ENCODE results near the gene CNR2.
"Not testable (repeated sequence)": the region's sequence is repeated elsewhere in the genome, so short reads cannot be mapped to it uniquely, and the experiment has no call there.

Gene CNR2

GRCh38 chr1:23916209-23917131 is 3.3 kb upstream of the CNR2 start:
- DNase-seq (ENCODE audit: low read depth in 2 of 2): peak; percentile 18 to 32

DNA sequence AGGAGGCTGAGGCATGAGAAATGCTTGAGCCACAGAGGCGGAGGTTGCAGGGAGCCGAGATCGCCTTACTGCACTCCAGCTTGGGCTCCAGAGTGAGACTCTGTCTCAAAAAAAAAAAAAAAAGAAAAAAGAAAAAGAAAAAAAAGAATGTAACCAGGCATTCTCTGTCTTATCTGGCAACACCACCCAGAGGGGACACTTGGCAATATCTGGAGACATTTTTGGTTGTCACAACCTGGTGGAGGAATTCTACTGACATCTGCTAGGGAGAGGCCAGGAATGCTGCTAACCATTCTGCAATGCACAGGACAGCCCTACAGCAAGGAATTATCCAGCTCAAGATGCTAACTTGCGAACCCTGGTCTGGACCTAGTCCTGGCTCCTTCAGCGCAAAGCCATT is 2.3 kb upstream of the CNR2 start:
- no peak for DNase-seq (ENCODE audit: low read depth in 2 of 2)

GRCh38 chr1:23914921-23915320 is 1.8 kb upstream of the CNR2 start:
- DNase-seq (ENCODE audit: low read depth in 2 of 2): no peak

DNA sequence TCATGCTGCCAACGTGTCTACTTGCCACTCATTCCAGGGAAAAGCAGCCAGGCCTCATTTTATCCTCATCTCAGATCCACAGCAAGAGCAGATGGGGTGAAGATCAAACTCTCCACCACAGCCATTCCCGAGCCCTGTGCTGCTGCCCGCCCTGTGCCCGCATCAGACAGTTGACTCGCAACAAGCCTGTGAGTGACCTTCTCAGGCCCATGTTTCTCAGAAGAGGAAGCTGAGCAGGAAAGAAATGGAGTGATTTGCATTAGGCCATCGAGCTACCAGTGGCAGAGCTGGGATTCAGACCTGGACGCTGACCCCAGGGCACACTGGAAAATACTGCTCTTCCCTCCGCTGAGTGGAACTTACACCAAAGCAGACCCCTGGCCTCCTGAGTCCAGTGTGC is 1.2 kb downstream of the CNR2 start:
- DNase-seq (ENCODE audit: low read depth in 2 of 2): no peak

DNA sequence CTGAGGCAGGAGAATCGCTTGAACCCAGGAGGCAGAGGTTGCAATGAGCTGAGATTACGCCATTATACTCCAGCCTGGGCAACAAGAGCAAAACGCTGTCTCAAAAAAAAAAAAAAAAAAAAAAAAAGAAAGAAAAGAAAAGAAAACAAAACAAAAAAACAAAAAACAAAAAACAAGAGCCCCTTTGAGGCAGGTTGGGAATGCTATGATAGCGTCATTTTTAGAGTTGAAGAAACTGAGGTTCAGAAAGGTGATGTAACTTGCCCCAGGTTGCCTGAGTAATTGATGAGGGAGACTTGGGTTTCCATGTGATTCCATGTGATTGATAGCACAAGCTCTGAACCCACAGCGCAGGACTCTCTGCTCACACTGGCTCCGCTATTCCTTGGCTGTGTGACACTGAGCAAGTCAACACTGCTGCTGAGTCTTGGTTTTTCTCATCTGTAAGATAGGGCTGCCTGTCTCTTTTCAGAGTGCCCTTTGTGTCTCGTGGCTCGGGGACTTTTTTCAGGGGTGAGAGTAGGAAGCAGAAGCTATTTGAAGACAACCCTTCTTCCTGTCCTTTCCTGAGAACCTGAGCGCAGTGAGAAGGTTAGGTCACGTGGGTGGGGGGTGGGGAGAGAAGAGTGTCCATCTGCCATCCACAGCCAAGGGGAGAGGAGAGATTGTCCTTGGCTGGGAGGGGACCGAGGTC is 2.5 kb downstream of the CNR2 start:
- no peak for DNase-seq (ENCODE audit: low read depth in 2 of 2)

DNA sequence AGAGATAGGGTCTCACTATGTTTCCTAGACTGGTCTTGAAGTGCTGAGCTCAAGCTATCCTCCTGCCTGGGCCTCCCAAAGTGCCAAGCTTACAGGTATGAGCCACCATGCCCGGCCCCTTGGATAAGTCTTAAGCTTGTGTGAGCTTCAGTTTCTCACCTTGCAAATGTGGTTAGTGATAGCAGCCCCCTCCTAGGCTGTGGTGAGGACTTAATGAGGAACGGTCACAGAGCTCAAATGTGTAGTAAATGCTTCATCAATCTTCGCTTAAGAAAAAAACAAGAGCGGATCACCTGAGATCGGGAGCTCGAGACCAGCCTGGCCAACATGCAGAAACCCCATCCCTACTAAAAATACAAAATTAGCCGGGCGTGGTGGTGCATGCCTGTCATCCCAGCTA is 3.0 kb downstream of the CNR2 start:
- no peak for DNase-seq (ENCODE audit: low read depth in 2 of 2)

GRCh38 chr1:23909412-23909811 is 3.8 kb downstream of the CNR2 start:
- DNase-seq (ENCODE audit: low read depth in 2 of 2): no peak

- DNase-seq (ENCODE audit: low read depth in 2 of 2): peak in 1 of 2 donors; percentile 6
These were observed 4.5 kb downstream of the CNR2 start for GRCh38 chr1:23908453-23909341.

DNA sequence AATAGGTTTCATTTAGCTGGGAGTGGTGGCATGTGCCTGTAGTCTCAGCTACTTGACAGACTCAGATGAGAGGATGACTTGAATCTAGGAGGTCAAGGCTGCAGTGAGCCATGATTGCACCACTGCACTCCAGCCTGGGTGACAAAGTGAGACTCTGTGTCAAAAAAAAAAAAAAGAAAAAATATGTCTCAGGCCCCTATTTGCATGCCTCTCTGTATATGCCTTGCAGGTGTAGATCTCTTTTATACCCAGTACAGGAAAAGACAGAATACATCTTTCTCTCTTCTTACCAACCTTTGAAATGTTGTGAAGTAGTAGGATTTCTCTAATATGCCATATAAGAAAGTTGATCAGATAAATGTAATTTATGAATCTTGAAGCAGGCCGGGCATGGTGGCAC is 6.4 kb downstream of the CNR2 start:
- DNase-seq (ENCODE audit: low read depth in 2 of 2): no peak

DNA sequence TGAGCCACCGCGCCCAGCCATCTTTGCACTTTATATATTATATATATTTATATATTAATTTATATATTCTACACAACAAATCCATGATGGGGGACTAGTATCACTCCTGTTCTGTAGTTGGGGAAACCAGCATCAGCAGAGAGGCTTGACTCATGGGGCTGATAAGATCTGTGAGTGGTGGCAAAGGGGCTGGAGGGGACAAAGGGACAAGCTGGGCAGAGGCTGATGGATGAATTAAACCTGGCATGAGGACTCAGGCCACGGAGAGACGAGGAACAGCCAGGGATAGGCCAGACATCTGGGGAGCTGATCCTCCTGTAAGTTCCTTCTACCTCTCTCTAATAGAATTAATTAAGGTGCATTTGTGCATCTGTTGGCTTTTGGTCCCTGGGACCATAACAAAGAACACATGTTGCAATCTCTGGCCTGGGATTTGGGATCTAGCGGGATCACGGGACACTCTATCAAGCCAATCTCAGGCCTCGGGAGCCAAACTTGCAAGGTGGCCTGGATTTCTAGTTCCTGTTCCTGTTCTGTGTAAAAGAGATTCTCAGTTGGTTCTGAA is 7.6 kb downstream of the CNR2 start:
- DNase-seq (ENCODE audit: low read depth in 2 of 2): no peak

GRCh38 chr1:23904748-23905357 is 8.3 kb downstream of the CNR2 start:
- peak; percentile 16 to 29 for DNase-seq (ENCODE audit: low read depth in 2 of 2)

DNA sequence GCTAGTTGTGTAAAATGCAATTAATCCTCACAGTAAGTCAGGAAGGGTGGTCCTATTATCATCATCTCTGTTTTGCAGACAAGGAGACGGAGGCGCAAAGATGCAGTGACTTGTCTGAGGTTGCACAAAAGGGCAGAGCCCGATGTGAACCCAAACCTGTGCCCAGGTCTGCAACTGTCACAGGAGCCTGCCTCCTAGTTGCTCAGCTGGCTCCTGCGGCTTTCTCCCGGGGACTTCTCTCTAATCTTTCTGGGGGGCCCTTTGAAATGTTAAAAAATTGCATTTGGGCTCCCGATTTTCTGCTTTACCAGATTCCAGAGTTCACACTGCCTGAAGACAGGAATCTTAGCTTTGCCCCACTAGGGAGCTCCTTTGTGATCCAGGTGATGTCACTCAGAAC is 9.4 kb downstream of the CNR2 start:
- DNase-seq (ENCODE audit: low read depth in 2 of 2): no peak

DNA sequence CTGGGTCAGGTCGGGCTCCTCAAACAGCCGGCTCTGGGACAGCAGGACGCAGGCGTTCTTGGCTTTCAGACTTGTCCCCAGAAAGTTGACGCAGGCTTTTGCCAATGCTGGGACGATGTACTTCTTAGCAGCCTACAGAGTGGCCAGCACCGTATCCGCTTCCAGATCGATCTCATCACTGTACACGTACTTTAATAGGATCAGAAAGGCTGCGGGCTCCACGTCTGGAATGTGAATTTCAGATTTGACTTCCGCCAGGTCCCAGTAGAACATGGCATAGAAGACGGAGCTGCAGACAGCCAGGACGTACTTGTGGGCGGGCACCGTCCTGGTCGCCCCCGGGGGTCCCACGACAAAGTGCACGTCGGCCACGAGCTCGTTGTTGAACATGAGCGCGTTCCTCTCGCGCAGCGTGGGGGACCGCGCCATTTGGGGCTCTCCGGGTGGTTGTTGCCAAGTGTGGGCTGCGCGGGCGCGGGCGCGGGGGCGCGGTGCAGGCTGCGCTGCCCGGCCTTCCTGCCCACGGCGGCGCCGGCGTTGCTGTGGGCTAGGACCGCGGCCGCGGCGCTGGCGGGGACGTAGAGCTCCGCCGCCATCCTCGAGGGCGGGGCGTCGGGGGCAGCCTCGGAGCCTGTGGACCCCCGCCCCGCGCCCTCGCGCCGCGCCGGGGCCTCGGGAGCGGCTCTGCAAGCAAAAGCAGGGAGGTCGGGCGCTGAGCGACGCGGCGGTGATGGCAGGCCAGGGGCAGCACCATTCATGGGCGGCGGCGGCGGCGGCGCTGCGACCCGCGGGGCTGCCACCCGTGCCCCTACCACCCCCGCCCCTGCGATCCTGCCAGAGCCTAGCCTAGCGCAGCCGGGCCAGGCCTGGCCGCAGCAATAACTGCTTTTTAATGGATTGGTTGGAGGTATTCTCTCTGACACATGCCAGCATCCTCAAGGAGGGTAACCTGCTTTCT is 10.6 kb downstream of the CNR2 start:
- DNase-seq (ENCODE audit: low read depth in 2 of 2): no peak

DNA sequence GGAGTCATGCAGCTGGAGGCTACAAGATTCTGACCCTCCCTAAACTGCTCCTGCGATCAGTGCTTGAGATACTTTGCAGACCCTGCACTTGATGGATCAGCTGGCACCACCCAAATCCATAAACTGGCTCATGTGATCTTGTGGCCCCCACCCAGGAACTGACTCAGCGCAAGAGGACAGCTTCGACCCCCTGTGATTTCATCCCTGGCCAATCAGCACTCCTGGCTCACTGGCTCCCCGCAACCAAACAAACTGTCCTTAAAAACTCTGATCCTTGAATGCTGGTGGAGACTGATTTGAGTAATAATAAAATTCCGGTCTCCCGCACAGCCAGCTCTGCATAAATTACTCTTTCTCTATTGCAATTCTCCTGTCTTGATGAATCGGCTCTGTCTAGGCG is 13.1 kb downstream of the CNR2 start:
- not testable (repeated sequence) for DNase-seq (ENCODE audit: low read depth in 2 of 2)

- peak in 1 of 2 donors; percentile 11 for DNase-seq (ENCODE audit: low read depth in 2 of 2)
These were observed 14.1 kb downstream of the CNR2 start for GRCh38 chr1:23899070-23899469.

DNA sequence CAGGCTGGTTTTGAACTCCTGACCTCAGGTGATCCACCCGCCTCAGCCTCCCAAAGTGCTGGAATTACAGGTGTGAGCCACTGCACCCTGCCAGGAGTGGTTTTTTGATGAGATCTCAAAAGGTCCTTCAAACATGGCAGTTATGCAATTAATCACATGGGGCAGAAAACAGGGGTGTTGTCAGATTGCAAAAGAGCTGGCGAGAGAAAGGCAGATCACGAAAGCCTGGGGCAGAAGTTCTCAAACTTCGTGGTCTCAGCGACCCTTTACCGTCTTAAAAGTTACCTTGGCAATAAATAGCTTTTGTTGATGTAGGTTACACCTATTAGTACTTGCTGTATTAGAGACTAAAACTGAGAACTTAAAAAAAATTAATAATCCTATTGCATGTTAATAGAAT is 16.1 kb downstream of the CNR2 start:
- no peak for DNase-seq (ENCODE audit: low read depth in 2 of 2)

GRCh38 chr1:23896491-23896890 is 16.7 kb downstream of the CNR2 start:
- no peak for DNase-seq (ENCODE audit: low read depth in 2 of 2)

GRCh38 chr1:23895993-23896392 is 17.2 kb downstream of the CNR2 start:
- no peak for DNase-seq (ENCODE audit: low read depth in 2 of 2)

DNA sequence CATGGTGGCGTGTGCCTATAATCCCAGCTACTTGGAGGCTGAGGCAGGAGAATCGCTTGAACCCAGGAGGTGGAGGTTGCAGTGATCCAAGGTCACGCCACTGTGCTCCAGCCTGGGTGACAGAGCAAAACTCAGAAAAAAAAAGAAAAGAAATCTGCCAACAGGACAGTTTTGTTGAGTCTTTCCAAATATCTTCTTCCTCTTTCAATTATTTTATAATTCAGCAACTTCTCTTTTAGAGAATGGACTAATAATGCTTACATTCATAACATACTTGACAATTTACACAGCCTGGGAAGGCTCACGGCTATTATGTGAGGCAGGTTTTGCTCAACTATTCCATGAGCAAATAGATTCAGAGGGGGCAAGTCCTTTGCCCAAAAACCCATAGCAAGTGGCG is 18.1 kb downstream of the CNR2 start:
- DNase-seq (ENCODE audit: low read depth in 2 of 2): no peak

DNA sequence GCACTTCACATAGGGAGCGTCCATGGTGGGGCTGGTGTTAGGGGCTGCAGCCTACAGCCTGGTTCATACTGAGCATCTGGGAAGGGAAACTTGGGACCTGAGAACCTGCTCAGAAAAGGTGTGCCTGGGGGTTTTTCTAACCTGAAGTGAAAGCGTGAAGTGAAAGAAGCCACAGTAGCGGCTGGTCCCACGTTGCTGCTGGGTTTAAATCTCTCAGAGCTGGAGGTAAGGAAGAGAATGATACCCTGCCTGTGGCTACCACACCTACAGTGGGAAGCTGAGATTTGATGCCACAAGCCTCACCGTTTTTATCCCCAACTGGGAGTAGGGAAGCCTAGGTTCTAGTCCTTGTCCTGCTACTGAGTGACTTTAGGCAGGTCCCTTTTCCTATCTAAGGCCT is 24.1 kb downstream of the CNR2 start:
- no peak for DNase-seq (ENCODE audit: low read depth in 2 of 2)

All from stimulated activated CD4-positive, alpha-beta T cell treated with anti-CD3 and anti-CD28 coated beads, Interleukin-4, amount 100 ng/mL, for 48 hours (primary cell).